GM19455 (cell line): ENCODE data around the gene USP16.

Source experiments
- ATAC-seq: cut with Tn5 transposase; IDR thresholded peaks from one replicate; pipeline ENCODE4 v1.9.1; 2021; ENCODE audit not compliant: unreplicated experiment

Gene USP16

GRCh38 chr21:29080454-29080941, 56.0 kb downstream of the USP16 start:
- ATAC-seq: no peak

DNA sequence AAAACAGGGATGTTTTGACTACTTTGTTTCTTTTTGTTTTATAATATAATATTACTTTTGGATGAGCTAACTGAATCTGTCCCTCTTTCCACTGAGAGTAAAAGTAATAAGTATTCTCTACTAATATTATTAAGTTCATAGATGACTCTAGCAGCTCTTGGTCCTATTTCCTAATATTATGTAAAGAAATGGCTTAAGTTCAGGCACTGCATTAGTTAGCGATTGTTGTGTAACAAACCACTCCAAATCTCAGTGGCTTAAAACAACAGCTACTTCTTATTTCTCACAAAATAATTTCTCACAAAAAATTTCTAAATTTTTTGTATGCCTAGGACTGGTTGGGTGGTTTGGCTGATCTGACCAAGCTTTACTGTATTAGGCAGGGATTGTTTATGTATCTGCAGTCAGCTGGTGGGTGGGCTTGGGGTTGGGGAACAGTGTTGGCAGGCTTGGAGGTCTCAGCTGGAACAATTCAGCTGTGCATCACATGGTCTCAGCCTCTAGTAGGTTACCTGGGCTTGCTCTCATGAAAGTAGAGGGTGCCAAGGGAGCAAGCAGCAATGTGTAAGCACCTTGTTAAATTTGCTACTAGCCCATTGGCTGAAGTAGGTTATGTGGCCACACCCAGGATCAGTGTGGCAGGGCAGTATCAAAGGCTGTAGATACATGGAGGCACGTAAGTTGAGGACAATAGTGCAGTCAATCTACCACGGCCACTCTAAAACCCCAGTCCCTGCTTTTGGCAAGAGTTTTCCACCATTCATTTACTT, 57.8 kb downstream of the USP16 start:
- no peak for ATAC-seq

GRCh38 chr21:29083306-29083705, 58.8 kb downstream of the USP16 start:
- no peak for ATAC-seq

DNA sequence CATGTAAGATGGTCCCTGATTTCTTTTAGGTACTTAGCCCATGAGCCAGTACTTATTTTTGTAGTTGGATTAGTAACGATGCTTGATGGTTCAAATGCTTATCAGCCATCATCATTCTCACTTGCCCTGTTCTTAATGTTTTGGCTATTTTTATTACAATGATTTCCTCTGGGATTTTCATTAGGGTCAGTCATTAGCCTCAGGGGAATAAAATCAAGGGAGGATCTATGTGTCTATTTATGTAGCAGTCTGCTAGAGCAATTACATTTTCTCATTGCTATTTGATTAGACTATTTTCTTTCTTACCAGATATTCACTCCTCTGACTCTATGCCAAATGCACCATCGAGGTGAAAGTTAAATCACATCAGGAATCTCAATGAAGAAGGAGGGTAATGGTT, 59.9 kb downstream of the USP16 start:
- ATAC-seq: no peak

DNA sequence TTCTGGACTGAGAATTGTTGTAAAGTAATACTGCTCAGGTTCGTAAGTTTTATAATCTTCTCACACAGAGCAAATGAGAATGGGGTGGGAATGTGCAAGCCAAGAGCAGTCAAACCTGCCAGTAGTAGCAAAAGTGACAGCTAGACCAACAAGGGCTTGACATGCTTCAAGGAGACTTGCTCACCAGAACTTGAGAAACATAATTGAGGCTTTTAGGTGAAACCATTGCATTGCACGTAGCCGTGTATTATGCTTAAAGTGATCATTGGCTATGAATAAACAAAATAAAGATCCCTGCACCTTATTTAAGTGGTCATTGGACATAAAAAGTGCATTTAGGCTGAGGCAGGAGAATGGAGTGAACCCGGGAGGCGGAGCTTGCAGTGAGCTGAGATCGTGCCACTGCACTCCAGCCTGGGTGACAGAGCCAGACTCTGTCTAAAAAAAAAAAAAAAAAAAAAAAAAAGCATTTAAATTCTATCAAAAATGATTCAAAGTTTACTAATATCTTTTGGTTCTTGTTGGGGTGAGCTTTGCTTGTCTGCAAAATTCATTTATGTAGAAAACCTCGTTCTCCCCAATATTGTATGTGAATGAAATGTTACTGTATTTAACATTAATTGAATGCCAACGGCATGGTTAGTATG, 60.8 kb downstream of the USP16 start:
- ATAC-seq: no peak

- no peak for ATAC-seq
Measured at GRCh38 chr21:29091033-29091432, 66.6 kb downstream of the USP16 start.

DNA sequence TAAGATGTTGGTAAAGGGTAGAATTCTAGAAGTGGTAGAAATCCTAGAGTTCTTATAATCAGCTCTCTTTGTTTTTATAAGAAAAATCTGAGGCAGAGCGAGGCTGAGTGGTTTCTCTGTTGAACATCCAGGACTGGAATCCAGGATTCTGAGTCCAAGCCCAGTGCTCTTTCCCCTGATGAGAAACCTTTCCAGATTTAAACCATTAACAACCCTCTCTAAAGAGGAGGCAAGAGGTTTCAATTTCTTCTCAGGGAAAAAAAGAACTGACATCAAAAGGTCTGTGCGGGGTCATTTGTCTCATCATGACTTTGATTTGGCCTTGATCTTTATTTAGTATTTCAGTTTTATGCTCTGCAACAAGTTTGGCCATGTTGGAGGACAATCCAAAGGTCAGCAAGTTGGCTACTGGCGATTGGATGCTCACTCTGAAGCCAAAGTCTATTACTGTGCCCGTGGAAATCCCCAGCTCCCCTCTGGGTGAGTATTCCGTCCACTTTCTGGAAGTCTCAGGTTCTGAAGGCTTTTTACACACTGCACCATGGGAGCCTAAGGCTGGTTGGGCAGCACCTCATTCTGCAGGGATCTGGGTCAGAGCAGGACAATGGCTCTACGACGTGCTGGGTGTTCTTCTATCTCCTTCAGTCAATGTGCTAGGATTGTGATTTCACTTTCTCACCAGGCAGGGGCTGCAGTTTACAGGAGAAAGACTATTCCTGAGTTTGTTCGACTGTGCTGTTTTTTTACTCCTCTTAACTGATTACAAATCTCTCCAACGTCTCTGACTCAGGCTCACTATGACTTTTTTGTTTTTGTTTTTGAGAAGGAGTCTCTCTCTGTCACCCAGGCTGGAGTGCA, 67.9 kb downstream of the USP16 start:
- no peak for ATAC-seq

- no peak for ATAC-seq
Measured at GRCh38 chr21:29096218-29097015, 71.9 kb downstream of the USP16 start.

DNA sequence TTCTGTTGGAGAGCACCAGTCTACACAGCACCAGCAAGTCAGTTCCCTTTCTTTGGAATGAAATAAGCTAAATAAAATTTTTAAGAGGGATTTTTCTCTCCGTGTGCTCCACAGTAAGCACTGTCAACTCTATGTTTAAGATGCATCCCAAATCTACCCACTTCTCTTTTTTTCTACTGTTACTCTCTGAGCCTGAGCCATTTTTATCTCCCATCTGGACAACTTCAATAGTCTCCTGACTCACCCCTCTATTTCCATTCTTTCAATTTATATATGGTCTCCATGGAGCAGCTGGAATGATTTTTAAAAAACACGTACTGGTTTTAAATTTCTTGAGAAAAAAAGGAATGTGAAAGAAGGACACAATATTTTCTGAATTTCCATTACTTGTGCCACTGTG, 73.7 kb downstream of the USP16 start:
- ATAC-seq: no peak

- no peak for ATAC-seq
Measured at GRCh38 chr21:29102791-29103257, 78.4 kb downstream of the USP16 start.
